Hepatocyte (in vitro differentiated cells): ENCODE results near the gene ILF3.

Source experiments
- CTCF ChIP-seq: fragments of 200-600 bp; sonication (generic); IDR thresholded peaks from 2 replicates; pipeline ENCODE4 v1.5.1; 2016; ENCODE audit warnings: antibody characterized with exemption, mild to moderate bottlenecking; ENCODE audit not compliant: poor library complexity
- EZH2 ChIP-seq: fragments of 200-600 bp; sonication (generic); IDR thresholded peaks from 2 replicates; pipeline ENCODE4 v1.6.1; 2016; ENCODE audit warnings: antibody characterized with exemption, mild to moderate bottlenecking, borderline replicate concordance
- EZH2phosphoT487 ChIP-seq: fragments of 200-600 bp; sonication (generic); IDR thresholded peaks from one replicate; pipeline ENCODE4 v1.6.1; 2018; ENCODE audit warnings: antibody characterized with exemption, mild to moderate bottlenecking, low read depth, moderate library complexity; ENCODE audit not compliant: unreplicated experiment, severe bottlenecking

- TF ChIP-seq CTCF (peak; percentile 96), EZH2 (no peak), EZH2phosphoT487 (no peak)
These were observed 63.4 kb downstream of the ILF3 start, which contains the start of gene DNM2 for GRCh38 chr19:10717356-10718204.
